GM18499 (cell line): Measurements from ENCODE around the gene SLC51B.
"Not testable (repeated sequence)": the region's sequence is repeated elsewhere in the genome, so short reads cannot be mapped to it uniquely, and the experiment has no call there.

Experiments
- ATAC-seq: cut with Tn5 transposase; IDR thresholded peaks from one replicate; pipeline ENCODE4 v1.9.1; 2021; ENCODE audit warnings: moderate number of reproducible peaks; ENCODE audit not compliant: insufficient read depth, unreplicated experiment

The SLC51B gene

GRCh38 chr15:65062061-65062460, 16.9 kb downstream of the SLC51B start:
- ATAC-seq = no peak

DNA sequence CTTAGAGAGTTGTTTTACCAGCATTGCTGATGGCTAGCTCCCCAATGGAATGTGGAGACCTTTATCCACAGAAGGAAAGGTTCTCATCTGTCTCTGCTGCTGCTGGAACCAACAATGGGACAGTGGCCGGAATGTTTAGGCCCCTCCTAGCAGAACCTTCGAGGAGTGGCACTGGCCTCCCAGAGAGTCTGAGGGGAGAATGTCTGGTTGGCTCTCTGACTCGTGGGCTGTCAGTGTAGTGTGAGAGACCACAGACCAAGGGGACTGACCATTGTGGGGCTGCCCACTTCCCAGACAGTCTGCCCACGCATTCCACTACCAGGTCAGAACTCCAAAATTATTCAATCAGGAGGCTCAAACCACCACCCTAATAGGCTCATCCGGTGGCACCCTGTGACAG, 17.5 kb downstream of the SLC51B start:
- no peak for ATAC-seq

DNA sequence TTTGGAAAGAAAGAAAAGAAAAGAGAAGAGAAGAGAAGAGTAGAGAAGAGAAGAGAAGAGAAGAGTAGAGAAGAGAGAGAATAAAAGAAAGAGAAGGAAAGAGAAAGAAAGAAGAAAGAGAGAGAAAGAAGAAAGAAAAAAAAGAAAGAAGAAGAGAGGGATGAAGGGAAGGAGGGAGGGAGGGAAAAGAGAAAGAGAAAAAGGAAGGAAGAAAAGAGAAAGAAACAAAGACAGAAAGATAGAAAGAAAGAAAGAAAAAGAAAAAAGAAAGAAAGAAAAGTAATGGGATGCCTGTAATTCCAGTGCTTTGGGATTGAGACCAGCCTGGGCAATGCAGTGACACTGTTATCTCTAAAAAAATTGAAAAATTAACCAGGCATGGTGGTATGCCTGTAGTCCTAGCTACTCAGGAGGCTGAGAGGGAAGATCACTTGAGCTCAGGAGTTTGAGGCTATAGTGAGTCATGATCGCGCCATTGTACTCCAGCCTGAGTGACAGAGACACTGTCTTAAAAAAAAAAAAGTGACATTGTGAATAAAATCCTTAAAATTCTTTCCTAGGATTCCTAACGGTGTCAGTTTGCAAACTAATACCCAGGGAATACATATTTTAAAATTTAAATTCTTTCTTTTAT, 20.9 kb downstream of the SLC51B start:
- ATAC-seq = no peak

GRCh38 chr15:65066635-65067316, 21.6 kb downstream of the SLC51B start:
- ATAC-seq = no peak

DNA sequence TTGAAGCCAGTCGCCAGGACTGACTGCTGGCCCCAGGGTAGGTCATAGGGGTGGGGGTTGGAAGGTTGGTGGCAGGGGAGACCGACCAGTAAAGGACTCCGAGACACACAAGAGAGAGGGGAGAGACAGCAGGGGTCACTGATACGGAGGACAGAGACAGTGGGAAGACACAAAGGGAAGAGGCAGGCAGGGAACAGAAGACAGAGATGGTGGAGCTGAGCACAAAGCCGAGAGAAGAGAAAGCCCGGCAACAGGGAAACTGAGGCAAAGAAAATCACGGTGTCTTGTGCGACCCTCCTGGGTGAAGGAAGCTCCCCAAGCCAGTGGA, 22.1 kb downstream of the SLC51B start:
- no peak for ATAC-seq

DNA sequence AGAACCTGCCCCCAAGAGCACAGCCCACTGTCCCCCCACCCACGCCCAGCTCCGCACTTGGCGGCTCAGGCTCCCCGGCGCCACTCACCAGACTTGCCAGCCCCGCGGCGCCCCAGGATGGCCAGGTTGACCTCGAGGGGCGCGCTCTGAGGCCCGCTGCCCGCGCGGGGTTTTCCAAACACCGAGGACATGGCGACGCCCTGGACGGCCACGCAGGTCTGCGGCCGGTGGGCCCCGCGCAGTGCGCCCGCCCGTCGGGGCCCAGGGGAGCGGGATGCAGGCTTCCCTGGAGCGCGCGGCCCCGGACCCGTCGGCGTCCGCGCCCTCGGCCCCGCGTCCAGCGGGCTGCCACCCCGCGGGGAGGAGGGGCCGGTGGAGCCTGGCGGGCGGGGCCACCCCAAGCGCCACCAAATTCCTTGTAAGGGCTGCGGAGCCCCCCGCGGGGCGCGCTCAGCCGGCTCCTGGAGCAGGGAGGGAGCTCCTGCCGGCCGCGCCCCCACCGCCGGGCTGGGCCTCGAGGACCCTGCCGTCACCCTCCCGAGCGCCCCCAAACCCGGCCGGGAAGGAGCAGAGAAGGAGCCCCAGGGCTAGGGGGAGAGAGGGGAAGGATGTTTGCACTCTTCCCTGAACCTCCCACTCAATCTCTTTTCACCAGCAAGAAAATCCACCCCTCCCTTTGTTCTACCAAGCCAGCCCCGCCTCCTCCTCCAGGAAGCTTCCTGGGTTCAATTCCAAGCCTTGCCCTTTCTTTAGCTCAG, 22.6 kb downstream of the SLC51B start, which contains the start of gene RASL12:
Gene RASL12, minus strand, starts transcription at position 347 of the 758 bp plus-strand sequence. Its CDS starts 156 bp downstream, at position 191.
- no peak for ATAC-seq

DNA sequence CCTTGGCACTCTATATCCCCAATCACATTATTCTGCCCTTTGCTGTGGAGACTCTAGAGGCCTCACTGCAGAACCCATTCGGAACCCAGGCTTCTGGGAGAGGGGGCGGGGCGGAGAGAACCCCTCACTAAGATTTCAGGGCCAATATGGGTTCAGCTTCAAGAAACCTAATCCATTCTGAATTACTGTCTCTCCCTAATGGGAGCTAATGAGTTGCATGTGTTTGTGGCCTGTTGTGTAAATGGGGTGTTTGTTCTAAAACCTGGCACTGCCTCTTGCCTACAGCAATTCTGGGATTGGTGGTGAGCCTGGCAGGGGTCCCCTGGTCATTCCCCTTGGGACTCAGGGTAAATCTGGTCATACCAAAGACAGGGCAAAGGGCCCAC, 23.2 kb downstream of the SLC51B start:
- no peak for ATAC-seq

GRCh38 chr15:65069179-65069578, 24.0 kb downstream of the SLC51B start:
- no peak for ATAC-seq

GRCh38 chr15:65069779-65070546, 24.8 kb downstream of the SLC51B start:
- no peak for ATAC-seq

- ATAC-seq = no peak
Observed at GRCh38 chr15:65071381-65071811, 26.2 kb downstream of the SLC51B start.

GRCh38 chr15:65072027-65072426, 26.8 kb downstream of the SLC51B start:
- ATAC-seq = no peak

- no peak for ATAC-seq
Observed at GRCh38 chr15:65072617-65073016, 27.4 kb downstream of the SLC51B start.

- not testable (repeated sequence) for ATAC-seq
Observed at GRCh38 chr15:65074946-65075345, 29.8 kb downstream of the SLC51B start.

GRCh38 chr15:65075607-65076395, 30.6 kb downstream of the SLC51B start:
- not testable (repeated sequence) for ATAC-seq

GRCh38 chr15:65076486-65077290, 31.5 kb downstream of the SLC51B start, which contains the start of gene KBTBD13:
Gene KBTBD13, plus strand, starts transcription at chr15:65076746. Its CDS starts 70 bp downstream, at chr15:65076816.
- ATAC-seq = no peak

- no peak for ATAC-seq
Observed at GRCh38 chr15:65077291-65077980, 32.2 kb downstream of the SLC51B start.

DNA sequence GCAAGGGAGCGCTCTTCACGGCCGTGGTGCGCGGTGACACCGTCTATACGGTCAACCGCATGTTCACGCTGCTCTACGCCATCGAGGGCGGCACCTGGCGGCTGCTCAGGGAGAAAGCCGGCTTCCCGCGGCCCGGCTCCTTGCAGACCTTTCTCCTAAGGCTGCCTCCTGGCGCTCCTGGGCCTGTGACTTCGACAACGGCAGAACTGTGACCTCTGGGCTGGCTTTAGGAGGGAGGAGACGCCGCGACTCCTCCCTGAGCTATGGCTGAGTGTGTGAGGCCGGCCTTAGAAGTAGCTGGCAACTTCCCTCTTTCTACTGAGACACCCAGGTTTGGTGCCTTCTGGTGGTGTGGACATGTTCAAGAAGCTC, 32.8 kb downstream of the SLC51B start:
- no peak for ATAC-seq

DNA sequence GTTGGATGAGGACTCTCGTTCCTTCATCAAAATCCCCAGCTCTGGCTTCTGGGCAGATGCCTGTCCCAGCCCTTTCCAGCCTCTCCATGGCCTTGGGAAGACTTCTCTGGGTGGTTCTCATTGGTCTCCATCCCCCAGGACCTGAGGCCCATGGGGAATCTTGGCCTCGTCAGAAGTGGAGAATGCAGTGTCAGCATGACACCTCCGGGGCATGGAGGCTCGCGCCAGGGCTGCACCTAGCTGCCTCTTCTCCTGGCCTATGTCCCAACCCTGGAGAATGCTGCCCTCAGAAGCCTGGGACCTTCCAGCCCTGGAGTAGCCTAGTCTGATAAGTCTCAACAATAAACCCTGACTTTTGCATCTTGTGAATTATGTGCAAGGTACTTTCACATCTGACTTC, 34.4 kb downstream of the SLC51B start:
- ATAC-seq = no peak
